Measurements from ENCODE around the gene TCF12.
"Not testable (repeated sequence)": the region's sequence is repeated elsewhere in the genome, so short reads cannot be mapped to it uniquely, and the experiment has no call there.

TCF12 gene

GRCh38 chr15:56931639-56932508, 13.4 kb downstream of the TCF12 start:
- H3K36me3 ChIP-seq (ENCODE audit: control insufficient read depth in 1 of 2, insufficient read depth in 2 of 2, low read length in 2 of 2): peaks cover 0 to 8% of the 10 kb centered on the region in 2 donors
- no peak overlapping the region for H3K4me3 ChIP-seq (ENCODE audit: low read depth in 1 of 2, low read length in 2 of 2)
- H3K27ac ChIP-seq (ENCODE audit: low read length): no peak overlapping the region
- no peaks in the 10 kb centered on the region for H3K27me3 ChIP-seq (ENCODE audit: low read depth, low read length)
- H3K4me1 ChIP-seq (ENCODE audit: control insufficient read depth in 1 of 2, insufficient read depth in 2 of 2, low read length in 2 of 2): peaks cover 13 to 34% of the 10 kb centered on the region in 2 donors
- no peaks in the 10 kb centered on the region for H3K9me3 ChIP-seq (ENCODE audit: control insufficient read depth in 1 of 2, low read length in 2 of 2)

- H3K9me3 ChIP-seq (ENCODE audit: control insufficient read depth in 1 of 2, low read length in 2 of 2); H3K27me3 ChIP-seq (ENCODE audit: low read depth, low read length); H3K27ac ChIP-seq (ENCODE audit: low read length); H3K4me3 ChIP-seq (ENCODE audit: low read depth in 1 of 2, low read length in 2 of 2); H3K36me3 ChIP-seq (ENCODE audit: control insufficient read depth in 1 of 2, insufficient read depth in 2 of 2, low read length in 2 of 2): not testable (repeated sequence)
- peaks cover 13 to 34% of the 10 kb centered on the region in 2 donors for H3K4me1 ChIP-seq (ENCODE audit: control insufficient read depth in 1 of 2, insufficient read depth in 2 of 2, low read length in 2 of 2)
Measured at GRCh38 chr15:56932509-56932868, 14.0 kb downstream of the TCF12 start.

- no peak overlapping the region for H3K4me3 ChIP-seq (ENCODE audit: low read depth in 1 of 2, low read length in 2 of 2)
- H3K9me3 ChIP-seq (ENCODE audit: control insufficient read depth in 1 of 2, low read length in 2 of 2): no peaks in the 10 kb centered on the region
- H3K4me1 ChIP-seq (ENCODE audit: control insufficient read depth in 1 of 2, insufficient read depth in 2 of 2, low read length in 2 of 2): peaks cover 13 to 34% of the 10 kb centered on the region in 2 donors
- no peaks in the 10 kb centered on the region for H3K27me3 ChIP-seq (ENCODE audit: low read depth, low read length)
- peaks cover 0 to 8% of the 10 kb centered on the region in 2 donors for H3K36me3 ChIP-seq (ENCODE audit: control insufficient read depth in 1 of 2, insufficient read depth in 2 of 2, low read length in 2 of 2)
- no peak overlapping the region for H3K27ac ChIP-seq (ENCODE audit: low read length)
Measured at GRCh38 chr15:56933410-56933809, 15.0 kb downstream of the TCF12 start.

GRCh38 chr15:56933811-56934210, 15.4 kb downstream of the TCF12 start:
- Histone ChIP-seq H3K9me3 (ENCODE audit: control insufficient read depth in 1 of 2, low read length in 2 of 2) (no peaks in the 10 kb centered on the region), H3K27me3 (ENCODE audit: low read depth, low read length) (no peaks in the 10 kb centered on the region), H3K4me1 (ENCODE audit: control insufficient read depth in 1 of 2, insufficient read depth in 2 of 2, low read length in 2 of 2) (peaks cover 13 to 30% of the 10 kb centered on the region in 2 donors), H3K27ac (ENCODE audit: low read length) (no peak overlapping the region), H3K4me3 (ENCODE audit: low read depth in 1 of 2, low read length in 2 of 2) (no peak overlapping the region), H3K36me3 (ENCODE audit: control insufficient read depth in 1 of 2, insufficient read depth in 2 of 2, low read length in 2 of 2) (peaks cover 0 to 8% of the 10 kb centered on the region in 2 donors)

GRCh38 chr15:56934269-56934668, 15.8 kb downstream of the TCF12 start:
- Histone ChIP-seq H3K9me3 (ENCODE audit: control insufficient read depth in 1 of 2, low read length in 2 of 2) (no peaks in the 10 kb centered on the region), H3K27me3 (ENCODE audit: low read depth, low read length) (no peaks in the 10 kb centered on the region), H3K36me3 (ENCODE audit: control insufficient read depth in 1 of 2, insufficient read depth in 2 of 2, low read length in 2 of 2) (peaks cover 0 to 8% of the 10 kb centered on the region in 2 donors), H3K4me3 (ENCODE audit: low read depth in 1 of 2, low read length in 2 of 2) (no peak overlapping the region), H3K4me1 (ENCODE audit: control insufficient read depth in 1 of 2, insufficient read depth in 2 of 2, low read length in 2 of 2) (peaks cover 13 to 27% of the 10 kb centered on the region in 2 donors), H3K27ac (ENCODE audit: low read length) (no peak overlapping the region)

GRCh38 chr15:56936929-56937328, 18.5 kb downstream of the TCF12 start:
- Histone ChIP-seq H3K36me3 (ENCODE audit: control insufficient read depth in 1 of 2, insufficient read depth in 2 of 2, low read length in 2 of 2) (no peaks in the 10 kb centered on the region), H3K4me1 (ENCODE audit: control insufficient read depth in 1 of 2, insufficient read depth in 2 of 2, low read length in 2 of 2) (peaks cover 3 to 7% of the 10 kb centered on the region in 2 donors), H3K27ac (ENCODE audit: low read length) (no peak overlapping the region), H3K9me3 (ENCODE audit: control insufficient read depth in 1 of 2, low read length in 2 of 2) (no peaks in the 10 kb centered on the region), H3K27me3 (ENCODE audit: low read depth, low read length) (no peaks in the 10 kb centered on the region), H3K4me3 (ENCODE audit: low read depth in 1 of 2, low read length in 2 of 2) (no peak overlapping the region)

GRCh38 chr15:56939257-56939656, 20.8 kb downstream of the TCF12 start:
- H3K9me3 ChIP-seq (ENCODE audit: control insufficient read depth in 1 of 2, low read length in 2 of 2): no peaks in the 10 kb centered on the region
- no peak overlapping the region for H3K27ac ChIP-seq (ENCODE audit: low read length)
- no peak overlapping the region for H3K4me3 ChIP-seq (ENCODE audit: low read depth in 1 of 2, low read length in 2 of 2)
- no peaks in the 10 kb centered on the region for H3K36me3 ChIP-seq (ENCODE audit: control insufficient read depth in 1 of 2, insufficient read depth in 2 of 2, low read length in 2 of 2)
- H3K4me1 ChIP-seq (ENCODE audit: control insufficient read depth in 1 of 2, insufficient read depth in 2 of 2, low read length in 2 of 2): no peaks in the 10 kb centered on the region
- no peaks in the 10 kb centered on the region for H3K27me3 ChIP-seq (ENCODE audit: low read depth, low read length)

- Histone ChIP-seq H3K27ac (ENCODE audit: low read length) (no peak overlapping the region), H3K36me3 (ENCODE audit: control insufficient read depth in 1 of 2, insufficient read depth in 2 of 2, low read length in 2 of 2) (no peaks in the 10 kb centered on the region), H3K27me3 (ENCODE audit: low read depth, low read length) (no peaks in the 10 kb centered on the region), H3K4me1 (ENCODE audit: control insufficient read depth in 1 of 2, insufficient read depth in 2 of 2, low read length in 2 of 2) (no peaks in the 10 kb centered on the region), H3K9me3 (ENCODE audit: control insufficient read depth in 1 of 2, low read length in 2 of 2) (no peaks in the 10 kb centered on the region), H3K4me3 (ENCODE audit: low read depth in 1 of 2, low read length in 2 of 2) (no peak overlapping the region)
Measured at GRCh38 chr15:56940388-56940787, 21.9 kb downstream of the TCF12 start.

- H3K27me3 ChIP-seq (ENCODE audit: low read depth, low read length): no peaks in the 10 kb centered on the region
- H3K4me1 ChIP-seq (ENCODE audit: control insufficient read depth in 1 of 2, insufficient read depth in 2 of 2, low read length in 2 of 2): no peaks in the 10 kb centered on the region
- H3K4me3 ChIP-seq (ENCODE audit: low read depth in 1 of 2, low read length in 2 of 2): no peak overlapping the region
- H3K36me3 ChIP-seq (ENCODE audit: control insufficient read depth in 1 of 2, insufficient read depth in 2 of 2, low read length in 2 of 2): no peaks in the 10 kb centered on the region
- no peak overlapping the region for H3K27ac ChIP-seq (ENCODE audit: low read length)
- H3K9me3 ChIP-seq (ENCODE audit: control insufficient read depth in 1 of 2, low read length in 2 of 2): peaks cover 0 to 4% of the 10 kb centered on the region in 2 donors
Measured at GRCh38 chr15:56942118-56942517, 23.7 kb downstream of the TCF12 start.

GRCh38 chr15:56943403-56943802, 25.0 kb downstream of the TCF12 start:
- Histone ChIP-seq H3K4me3 (ENCODE audit: low read depth in 1 of 2, low read length in 2 of 2) (no peak overlapping the region), H3K27ac (ENCODE audit: low read length) (no peak overlapping the region), H3K36me3 (ENCODE audit: control insufficient read depth in 1 of 2, insufficient read depth in 2 of 2, low read length in 2 of 2) (no peaks in the 10 kb centered on the region), H3K9me3 (ENCODE audit: control insufficient read depth in 1 of 2, low read length in 2 of 2) (peaks cover 0 to 4% of the 10 kb centered on the region in 2 donors), H3K4me1 (ENCODE audit: control insufficient read depth in 1 of 2, insufficient read depth in 2 of 2, low read length in 2 of 2) (peaks cover 0 to 6% of the 10 kb centered on the region in 2 donors), H3K27me3 (ENCODE audit: low read depth, low read length) (no peaks in the 10 kb centered on the region)

GRCh38 chr15:56944485-56944884, 26.0 kb downstream of the TCF12 start:
- Histone ChIP-seq H3K4me3 (ENCODE audit: low read depth in 1 of 2, low read length in 2 of 2) (no peak overlapping the region), H3K27ac (ENCODE audit: low read length) (no peak overlapping the region), H3K4me1 (ENCODE audit: control insufficient read depth in 1 of 2, insufficient read depth in 2 of 2, low read length in 2 of 2) (peaks cover 0 to 8% of the 10 kb centered on the region in 2 donors), H3K9me3 (ENCODE audit: control insufficient read depth in 1 of 2, low read length in 2 of 2) (peaks cover 0 to 4% of the 10 kb centered on the region in 2 donors), H3K27me3 (ENCODE audit: low read depth, low read length) (no peaks in the 10 kb centered on the region), H3K36me3 (ENCODE audit: control insufficient read depth in 1 of 2, insufficient read depth in 2 of 2, low read length in 2 of 2) (no peaks in the 10 kb centered on the region)

GRCh38 chr15:56946150-56946549, 27.7 kb downstream of the TCF12 start:
- H3K4me1 ChIP-seq (ENCODE audit: control insufficient read depth in 1 of 2, insufficient read depth in 2 of 2, low read length in 2 of 2): peaks cover 0 to 8% of the 10 kb centered on the region in 2 donors
- no peaks in the 10 kb centered on the region for H3K27me3 ChIP-seq (ENCODE audit: low read depth, low read length)
- H3K27ac ChIP-seq (ENCODE audit: low read length): no peak overlapping the region
- H3K4me3 ChIP-seq (ENCODE audit: low read depth in 1 of 2, low read length in 2 of 2): no peak overlapping the region
- peaks cover 0 to 4% of the 10 kb centered on the region in 2 donors for H3K9me3 ChIP-seq (ENCODE audit: control insufficient read depth in 1 of 2, low read length in 2 of 2)
- no peaks in the 10 kb centered on the region for H3K36me3 ChIP-seq (ENCODE audit: control insufficient read depth in 1 of 2, insufficient read depth in 2 of 2, low read length in 2 of 2)

Measured in muscle layer of duodenum (tissue), 2 donors.